Measurements from ENCODE around the gene HMOX1. TPM values are rescaled to one million over a fixed set of nuclear protein-coding genes. Genes with fewer than 3 reads are reported as not detected.

The HMOX1 gene
- total RNA-seq, 1 experiment from 2014 or later: 26.4 TPM

GRCh38 chr22:35375526-35375925, 5.4 kb upstream of the HMOX1 start:
- Histone ChIP-seq H3K27me3 (ENCODE audit: insufficient read depth, low read length) (no peaks in the 10 kb centered on the region), H3K4me3 (replicated peaks in 1 of 2; ENCODE audit: low read depth in 1 of 2, low read length in 2 of 2) (no peak overlapping the region), H3K9ac (ENCODE audit: low read length) (no peak overlapping the region), H3K27ac (ENCODE audit: low read depth, low read length) (no peak overlapping the region), H3K36me3 (ENCODE audit: control insufficient read depth in 1 of 2, insufficient read depth in 2 of 2, low read length in 2 of 2) (no peaks in the 10 kb centered on the region), H3K9me2 (ENCODE audit: insufficient read depth) (no peaks in the 10 kb centered on the region), H3K4me1 (ENCODE audit: control insufficient read depth in 1 of 2, insufficient read depth in 2 of 2, low read length in 2 of 2) (peaks cover 31 to 79% of the 10 kb centered on the region in 2 experiments), H2AFZ (ENCODE audit: low read depth, low read length, poor library complexity, severe bottlenecking) (peak overlapping the region; percentile 59), H4K20me1 (ENCODE audit: insufficient read depth) (no peaks in the 10 kb centered on the region), H3K9me3 (ENCODE audit: control insufficient read depth in 1 of 2, insufficient read depth in 1 of 2, low read depth in 1 of 2, low read length in 2 of 2) (no peaks in the 10 kb centered on the region), H3K79me2 (ENCODE audit: insufficient read depth, low read length) (no peaks in the 10 kb centered on the region), H3K4me2 (ENCODE audit: low read length) (no peak overlapping the region)
- TF ChIP-seq ZFX (IDR thresholded peaks at IDR 0.05) (no peak), TCF7L2 (IDR thresholded peaks at IDR 0.05; ENCODE audit: borderline replicate concordance, extremely low read depth, insufficient read depth, insufficient read length) (no peak), EZH2 (IDR thresholded peaks at IDR 0.05) (no peak), SIN3A (IDR thresholded peaks at IDR 0.05; ENCODE audit: low read depth) (no peak), SRF (IDR thresholded peaks at IDR 0.05; ENCODE audit: low read depth) (no peak), YY1 (IDR thresholded peaks at IDR 0.05; ENCODE audit: extremely low read depth, insufficient replicate concordance, low read depth, low read length) (no peak), EZH2phosphoT487 (IDR thresholded peaks at IDR 0.05; ENCODE audit: borderline replicate concordance) (no peak), POLR2AphosphoS5 (IDR thresholded peaks at IDR 0.05; ENCODE audit: low read depth, low read length) (no peak), SP1 (IDR thresholded peaks at IDR 0.05; ENCODE audit: low read depth) (no peak), CTCF (IDR thresholded peaks at IDR 0.05 in 2 of 3, conservative IDR thresholded peaks at IDR 0.05 in 1 of 3; ENCODE audit: borderline replicate concordance in 1 of 3, insufficient read depth in 1 of 3, low read depth in 2 of 3, low read length in 2 of 3) (no peak), POLR2A (IDR thresholded peaks at IDR 0.05; ENCODE audit: borderline replicate concordance, extremely low read depth, insufficient read depth, insufficient read length) (no peak), CEBPB (IDR thresholded peaks at IDR 0.05; ENCODE audit: low read depth) (no peak), MAX (IDR thresholded peaks at IDR 0.05) (no peak), RAD21 (IDR thresholded peaks at IDR 0.05; ENCODE audit: low read depth) (no peak), ZNF274 (IDR thresholded peaks at IDR 0.05; ENCODE audit: low read depth, low read length) (no peak), CBX3 (IDR thresholded peaks at IDR 0.05; ENCODE audit: low read depth) (no peak), JUND (IDR thresholded peaks at IDR 0.05) (no peak)
- ATAC-seq (no peak), DNase-seq (ENCODE audit: low read depth, low spot score) (no peak)
- intact Hi-C loops (cut with micrococcal nuclease): loop anchor here (10.0 kb wide), 1 partner anchor 459 kb away; no protein-coding TSS in a partner anchor
- POLR2A ChIA-PET: no interaction called here
- RAD21 ChIA-PET (ENCODE audit: low non-redundant PET in 1 of 2, low total read pairs in 2 of 2, uncharacterized antibody in 2 of 2, unreplicated experiment in 2 of 2): no interaction called here
- CTCF ChIA-PET: no interaction called here
- BruUV-seq (replicated peaks): no TSS peak

All from HCT116 (cell line).